ENCODE data around the gene HRNR.
"Not testable (repeated sequence)": the region's sequence is repeated elsewhere in the genome, so short reads cannot be mapped to it uniquely, and the experiment has no call there.

HRNR gene

GRCh38 chr1:152224093-152224492 is at the start of gene HRNR:
HRNR (minus strand) TSS chr1:152224193; CDS start chr1:152223253, 940 bp downstream.
- DNase-seq, result no peak

GRCh38 chr1:152256394-152256793 is 32.4 kb upstream of the HRNR start:
- not testable (repeated sequence) for DNase-seq

DNA sequence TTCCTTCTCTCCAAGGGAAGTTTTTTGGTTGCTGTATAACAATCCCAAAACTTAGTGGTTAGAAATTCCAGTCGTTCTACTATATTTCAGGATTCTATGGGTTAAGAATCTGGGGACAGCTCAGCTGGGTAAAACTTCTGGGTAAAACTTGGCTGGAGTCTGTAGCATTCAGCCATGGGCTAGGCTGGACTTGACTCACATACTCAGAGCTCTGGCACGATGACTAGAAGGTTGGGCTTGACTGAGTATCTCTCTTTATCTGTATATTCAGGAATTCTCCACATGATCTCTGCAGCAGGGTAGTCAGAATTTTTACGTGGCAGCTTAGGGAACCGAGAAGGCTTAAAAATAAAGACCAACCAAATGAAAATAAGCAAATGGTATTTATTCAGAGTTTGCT is 28.2 kb upstream of the HRNR start:
- DNase-seq, result no peak

- DNase-seq, result no peak
Measured at GRCh38 chr1:152251391-152251790, 27.4 kb upstream of the HRNR start.

- DNase-seq, result no peak
Measured at GRCh38 chr1:152247316-152247715, 23.3 kb upstream of the HRNR start.

DNA sequence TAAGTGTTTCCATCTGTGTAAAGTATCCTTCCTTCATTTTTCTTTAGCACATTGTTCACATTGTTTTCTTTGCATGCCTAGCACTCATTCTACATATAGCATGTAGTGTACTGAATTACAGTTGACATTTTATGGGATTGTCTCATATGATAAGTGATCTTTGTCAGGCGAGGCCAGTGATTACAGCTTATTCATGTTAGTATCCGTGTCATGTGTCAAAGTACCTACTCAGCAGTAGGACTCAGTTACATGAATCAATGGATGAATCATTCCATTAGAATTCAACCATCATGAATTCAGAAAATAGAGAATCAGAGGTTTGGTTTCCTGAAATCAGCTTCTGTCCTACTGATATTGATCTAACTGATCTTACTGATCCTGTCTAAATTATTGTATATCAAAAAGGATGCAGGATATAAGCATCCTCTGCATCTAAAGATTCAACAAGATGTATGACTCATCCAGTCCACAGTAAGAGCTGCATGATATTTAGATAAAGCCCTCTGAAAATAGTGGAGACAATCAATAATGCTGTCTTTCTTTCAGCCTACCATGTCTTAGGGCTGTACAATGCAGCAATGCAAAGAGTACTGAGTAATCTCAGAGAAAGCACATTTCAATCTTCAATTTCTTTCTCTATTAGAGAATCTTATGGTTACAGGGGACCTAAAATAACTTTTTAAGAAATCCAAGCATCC is 20.7 kb upstream of the HRNR start:
- DNase-seq, result no peak

- DNase-seq, result no peak
Measured at GRCh38 chr1:152237093-152237492, 13.1 kb upstream of the HRNR start.

DNA sequence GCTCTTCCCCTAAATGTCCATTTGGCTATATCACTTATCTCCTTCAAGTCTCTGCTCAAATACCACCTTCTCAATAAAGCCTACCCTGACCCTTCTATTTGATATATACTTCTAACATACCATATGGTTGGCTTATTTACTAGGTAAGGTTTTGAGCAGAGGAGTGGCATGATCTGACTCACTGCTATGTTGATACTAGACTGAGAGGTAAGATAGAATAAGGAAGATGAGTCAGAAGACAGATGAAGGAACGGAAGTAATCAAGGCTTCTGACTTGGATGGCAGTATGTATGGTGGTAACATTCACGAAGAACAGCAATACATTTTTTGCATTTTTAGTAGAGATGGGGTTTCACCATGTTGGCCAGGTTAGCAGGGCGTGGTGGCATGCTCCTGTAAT is 4.8 kb upstream of the HRNR start:
- no peak for DNase-seq

- peak; percentile 3 to 32 for DNase-seq
Measured at GRCh38 chr1:152227310-152227928, 3.4 kb upstream of the HRNR start.

GRCh38 chr1:152225678-152226077 is 1.7 kb upstream of the HRNR start:
- no peak for DNase-seq

DNA sequence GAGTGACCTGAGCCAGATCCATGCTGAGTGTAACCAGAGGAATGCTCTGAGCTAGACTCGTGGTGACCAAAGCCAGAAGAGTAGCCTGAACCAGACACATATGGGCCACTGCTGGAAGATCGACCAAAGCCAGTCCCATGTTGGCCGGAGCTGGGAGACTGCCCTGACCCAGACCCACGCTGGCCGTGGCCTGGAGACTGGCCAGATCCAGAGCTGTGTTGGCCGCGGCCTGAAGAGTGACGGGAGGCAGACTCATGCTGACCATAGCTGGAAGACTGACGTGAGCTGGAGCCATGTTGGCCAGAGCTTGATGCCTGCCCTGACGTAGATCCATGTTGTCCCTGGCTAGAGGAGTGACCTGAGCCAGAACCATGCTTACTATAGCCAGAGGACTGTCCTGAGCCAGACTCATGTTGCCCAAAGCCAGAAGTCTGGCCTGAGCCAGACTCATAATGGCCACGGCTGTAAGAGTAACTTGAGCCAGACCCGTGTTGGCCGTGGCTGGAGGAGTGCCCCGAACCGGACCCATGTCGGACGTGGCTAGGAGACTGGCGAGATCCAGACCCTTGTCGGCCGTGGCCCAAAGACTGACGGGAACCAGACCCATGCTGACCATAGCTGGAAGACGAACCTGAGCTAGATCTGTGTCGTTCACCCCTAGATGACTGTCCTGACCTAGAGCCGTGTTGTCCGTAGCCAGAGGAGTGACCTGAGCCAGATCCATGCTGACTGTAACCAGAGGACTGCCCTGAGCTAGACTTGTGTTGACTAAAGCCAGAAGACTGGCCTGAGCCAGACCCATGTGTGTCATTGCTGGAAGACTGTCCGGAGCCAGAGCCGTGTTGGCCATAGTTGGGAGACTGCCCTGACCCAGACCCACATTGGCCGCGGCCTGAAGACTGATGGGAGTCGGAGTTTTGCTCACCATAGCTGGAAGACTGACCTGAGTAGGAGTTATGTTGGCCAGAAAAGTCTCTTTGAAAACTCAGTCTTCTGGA is 3.5 kb downstream of the HRNR start:
- DNase-seq, result no peak

- not testable (repeated sequence) for DNase-seq
Measured at GRCh38 chr1:152219438-152219837, 4.6 kb downstream of the HRNR start.

- DNase-seq, result no peak
Measured at GRCh38 chr1:152218762-152219436, 5.1 kb downstream of the HRNR start.

GRCh38 chr1:152215604-152216003 is 8.4 kb downstream of the HRNR start:
- DNase-seq, result not testable (repeated sequence)

GRCh38 chr1:152214911-152215310 is 9.1 kb downstream of the HRNR start:
- not testable (repeated sequence) for DNase-seq

DNA sequence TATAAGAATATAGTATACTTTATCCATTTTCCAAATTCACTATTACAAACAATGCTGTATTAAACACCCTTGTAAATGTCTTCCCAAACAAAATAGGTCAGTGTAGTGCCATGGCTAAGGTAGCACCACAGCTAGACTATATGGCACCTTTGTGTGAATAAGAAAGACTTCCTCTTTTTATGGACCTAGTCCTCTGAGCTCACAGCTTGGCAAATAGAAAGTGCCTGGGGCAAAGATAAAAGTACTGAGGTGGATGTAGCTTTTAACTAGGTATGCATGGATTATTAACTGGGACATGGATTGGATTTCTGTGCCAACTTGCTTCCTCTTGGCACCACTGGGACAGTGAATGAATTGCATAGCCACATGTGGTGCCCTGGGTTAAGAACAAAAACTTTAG is 25.0 kb downstream of the HRNR start:
- DNase-seq, result no peak

DNA sequence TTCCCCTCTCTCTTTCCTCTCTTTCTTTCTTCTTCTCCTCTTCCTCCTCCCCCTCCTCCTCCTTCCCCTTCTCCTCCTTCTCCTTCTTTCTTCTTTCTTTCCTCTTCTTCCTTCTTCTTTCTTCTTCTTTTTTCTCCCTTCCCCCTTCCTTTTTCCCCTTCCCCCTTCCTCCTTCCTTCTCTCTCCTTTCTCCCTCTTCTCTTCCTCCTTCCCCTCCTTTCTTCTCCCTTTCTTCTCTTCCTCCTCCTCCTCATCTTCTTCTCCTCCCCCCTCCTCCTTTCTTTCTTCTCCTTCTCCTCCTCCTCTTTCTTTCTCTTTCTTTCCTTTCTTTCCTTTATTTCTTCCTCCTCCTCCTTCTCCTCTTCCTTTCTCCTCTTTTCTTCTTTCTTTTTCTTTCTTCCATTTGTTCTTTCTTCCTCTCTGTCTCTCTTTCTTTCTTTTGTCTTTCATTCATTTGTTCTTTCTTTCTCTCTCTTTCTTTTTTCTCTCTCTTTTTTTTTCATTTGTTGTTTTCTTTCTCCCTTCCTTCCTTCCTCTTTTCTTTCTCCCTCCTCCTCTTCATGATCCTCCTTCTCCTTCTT is 26.5 kb downstream of the HRNR start:
- no peak for DNase-seq

DNA sequence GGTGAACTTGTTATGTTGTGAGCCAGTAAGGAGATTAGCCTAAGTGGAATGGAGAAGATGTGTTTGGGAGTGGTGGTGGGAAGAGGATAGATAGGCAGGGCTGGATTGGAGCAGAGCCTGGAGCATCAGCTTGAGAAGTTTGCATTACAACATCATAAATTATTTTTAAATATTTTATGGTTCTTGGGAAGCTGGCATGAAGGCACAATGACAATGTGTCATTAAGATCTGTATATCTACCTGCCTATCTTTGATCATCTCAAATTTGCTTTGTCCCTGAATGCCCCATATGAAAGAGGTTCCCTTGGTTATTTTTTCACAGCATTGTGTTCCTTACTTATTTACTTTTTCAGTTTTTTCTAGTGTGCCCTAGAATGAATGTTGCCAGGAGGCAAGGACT is 32.3 kb downstream of the HRNR start:
- DNase-seq, result no peak

- DNase-seq, result no peak
Measured at GRCh38 chr1:152191260-152191659, 32.7 kb downstream of the HRNR start.

- DNase-seq, result no peak
Measured at GRCh38 chr1:152190589-152190988, 33.4 kb downstream of the HRNR start.

DNA sequence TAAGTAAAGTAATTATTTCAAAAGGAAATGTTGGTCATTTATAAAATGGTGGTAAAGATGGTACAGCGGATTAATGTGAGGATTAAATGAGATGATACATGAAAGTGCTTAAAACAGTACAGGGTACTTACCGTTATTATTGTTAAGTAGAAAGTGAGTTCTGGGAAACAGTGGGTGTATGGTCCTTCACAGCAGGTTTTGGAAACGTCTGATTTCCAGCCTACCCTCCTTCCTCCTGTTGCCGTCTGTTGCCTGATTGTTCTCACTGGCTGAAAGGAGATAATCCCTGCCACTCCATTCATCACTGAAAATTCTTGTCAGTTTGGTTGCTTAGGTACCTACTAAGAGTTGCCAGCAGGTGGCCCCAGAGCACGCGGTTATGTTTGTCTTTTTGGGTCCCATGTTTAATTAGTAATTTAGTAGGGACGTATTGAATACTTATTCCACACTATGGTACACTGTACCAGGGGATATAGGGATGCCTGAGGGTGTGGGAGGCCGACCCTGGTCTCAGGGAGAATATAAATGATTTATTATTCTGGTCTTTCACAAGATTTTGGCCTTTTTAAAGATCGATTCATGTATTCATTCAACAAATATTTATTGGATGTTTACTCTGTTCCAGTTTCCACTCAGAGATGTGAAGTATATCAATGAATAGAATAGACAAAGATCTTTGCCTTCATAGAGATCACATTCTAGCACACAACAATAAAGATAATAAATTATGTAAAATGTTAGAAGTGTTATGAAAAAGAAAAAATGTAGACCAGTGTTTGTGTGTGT is 34.1 kb downstream of the HRNR start:
- DNase-seq, result peak; percentile 81 to 87
